Amniotic epithelial cell (primary cell): ENCODE measurements around the gene KIF16B.
"Not testable (repeated sequence)": the region's sequence is repeated elsewhere in the genome, so short reads cannot be mapped to it uniquely, and the experiment has no call there.

Experiments used
- DNase-seq: peaks from one replicate; pipeline ENCODE4 v3.0.0-alpha.2; 2010; ENCODE audit warnings: low read depth

Gene KIF16B

GRCh38 chr20:16257813-16258430, 315.3 kb downstream of the KIF16B start:
- no peak for DNase-seq

GRCh38 chr20:16257021-16257420, 316.2 kb downstream of the KIF16B start:
- no peak for DNase-seq

- no peak for DNase-seq
These were observed 326.4 kb downstream of the KIF16B start for GRCh38 chr20:16246870-16247269.

GRCh38 chr20:16246291-16246690, 327.0 kb downstream of the KIF16B start:
- no peak for DNase-seq

GRCh38 chr20:16245879-16246278, 327.4 kb downstream of the KIF16B start:
- no peak for DNase-seq

GRCh38 chr20:16244892-16245291, 328.4 kb downstream of the KIF16B start:
- DNase-seq, result no peak

DNA sequence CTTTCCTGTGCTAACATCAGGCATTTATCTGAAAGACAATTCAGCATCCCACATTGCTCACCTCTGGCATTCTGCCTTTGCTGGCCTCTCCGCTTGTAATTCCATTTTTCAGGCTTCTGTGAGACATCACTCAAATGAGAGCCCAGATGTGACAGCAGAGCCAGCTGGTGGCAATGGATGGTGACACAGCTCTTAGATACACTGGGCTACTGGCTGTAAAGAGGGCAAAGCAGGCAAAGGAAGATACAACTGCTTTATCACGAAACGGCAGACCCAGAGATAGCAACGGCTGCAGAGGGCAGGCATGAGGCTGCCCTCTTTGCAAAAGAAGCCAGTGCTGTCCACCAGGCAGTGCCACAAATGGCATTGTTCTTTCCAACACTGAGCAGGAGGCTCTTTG, 329.8 kb downstream of the KIF16B start:
- DNase-seq, result no peak

DNA sequence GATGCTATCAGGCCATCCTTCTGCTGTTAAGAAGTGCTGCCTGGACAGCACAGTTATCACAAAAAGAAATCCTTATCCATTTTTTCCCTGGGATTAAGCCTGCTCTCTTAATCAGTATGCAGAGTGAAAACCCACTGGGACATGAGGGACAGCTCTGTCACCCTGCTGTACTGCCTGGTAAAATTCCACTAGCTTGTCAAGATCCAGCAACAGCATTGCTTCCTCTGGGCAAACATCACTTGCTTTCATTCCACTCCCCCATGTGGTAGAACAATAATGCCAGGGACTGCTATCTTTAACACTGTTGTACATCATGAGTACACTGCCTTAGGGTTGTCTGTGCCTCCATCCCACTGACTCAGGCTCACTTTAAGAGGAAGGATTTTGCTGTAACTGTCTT, 331.3 kb downstream of the KIF16B start:
- no peak for DNase-seq

- no peak for DNase-seq
These were observed 332.9 kb downstream of the KIF16B start for GRCh38 chr20:16240355-16240754.

DNA sequence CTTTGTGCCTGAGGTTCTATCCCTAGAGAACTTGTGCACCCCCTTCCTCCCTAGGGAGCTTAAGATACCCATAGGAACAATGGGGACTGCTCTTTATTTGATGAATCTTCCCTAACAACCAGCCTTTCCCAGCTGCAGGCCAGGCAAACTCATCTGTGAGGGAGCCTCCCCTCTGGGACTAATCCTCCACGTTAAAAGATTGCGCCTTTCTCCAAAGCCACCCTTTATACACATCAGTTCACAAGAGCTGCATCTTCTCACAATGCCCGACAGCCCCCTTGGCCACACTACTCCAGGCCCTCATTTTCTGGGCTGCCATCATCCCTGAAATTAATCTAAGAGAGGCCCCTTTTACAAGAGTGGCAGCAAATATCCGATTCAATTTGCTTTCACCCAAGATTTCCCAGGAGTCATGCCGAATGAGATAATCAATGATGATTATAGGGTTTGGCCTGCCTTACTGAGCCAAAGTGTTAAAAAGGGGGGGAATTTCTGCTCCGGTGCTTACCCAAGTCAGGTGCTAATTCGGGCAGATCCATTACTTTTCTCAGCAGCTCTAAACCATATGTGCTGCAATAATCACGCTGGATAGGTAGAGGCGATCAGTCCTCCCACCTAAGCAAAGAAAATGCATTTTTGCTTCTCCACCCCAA, 336.5 kb downstream of the KIF16B start:
- no peak for DNase-seq

DNA sequence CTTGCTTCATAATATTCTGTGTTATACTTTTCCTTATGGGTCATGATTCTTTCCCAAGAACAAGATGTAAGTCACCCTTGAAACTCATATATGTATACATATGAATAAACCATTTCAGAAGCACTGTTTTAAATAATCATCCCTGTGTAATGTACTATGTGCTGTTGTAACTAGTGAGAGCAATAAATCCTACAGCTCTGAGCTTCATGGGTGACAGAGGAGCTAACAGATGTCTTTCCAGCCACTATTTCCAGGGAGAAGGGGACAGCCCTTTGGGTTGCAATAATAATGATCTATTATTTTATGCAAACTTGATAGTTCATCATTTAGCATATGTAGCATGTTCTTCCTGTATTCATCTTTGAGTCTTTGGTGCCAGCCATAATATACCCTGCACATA, 342.8 kb downstream of the KIF16B start:
- DNase-seq, result no peak

- no peak for DNase-seq
These were observed 343.4 kb downstream of the KIF16B start for GRCh38 chr20:16229813-16230212.

DNA sequence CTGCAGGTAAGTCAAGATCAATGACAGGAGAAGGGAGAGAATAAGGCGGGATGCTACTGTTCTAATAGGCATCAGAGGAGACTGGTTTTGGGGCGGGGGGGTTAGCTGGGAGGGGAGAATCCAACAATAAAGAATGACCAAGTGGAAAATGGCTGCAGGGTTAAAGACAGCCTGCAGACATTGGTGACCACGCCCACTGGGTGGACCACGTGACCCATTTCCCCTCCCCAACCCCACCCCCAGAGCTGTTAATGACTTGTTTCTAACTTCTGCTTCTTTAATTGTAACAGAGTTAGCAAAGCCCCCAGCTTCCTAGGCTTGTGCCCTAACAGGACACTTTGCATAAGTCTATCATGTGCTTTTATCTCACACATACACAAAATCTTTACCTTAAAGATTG, 344.5 kb downstream of the KIF16B start:
- DNase-seq, result no peak

DNA sequence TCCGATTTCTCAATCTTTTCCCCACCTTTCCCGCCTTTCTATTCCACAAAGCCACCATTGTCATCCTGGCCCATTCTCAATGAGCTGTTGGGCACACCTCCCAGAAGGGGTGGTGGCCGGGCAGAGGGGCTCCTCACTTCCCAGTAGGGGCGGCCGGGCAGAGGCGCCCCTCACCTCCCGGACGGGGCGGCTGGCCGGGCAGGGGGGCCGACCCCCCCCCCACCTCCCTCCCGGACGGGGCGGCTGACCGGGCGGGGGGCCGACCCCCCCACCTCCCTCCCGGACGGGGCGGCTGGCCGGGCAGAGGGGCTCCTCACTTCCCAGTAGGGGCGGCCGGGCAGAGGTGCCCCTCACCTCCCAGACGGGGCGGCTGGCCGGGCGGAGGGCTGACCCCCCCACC, 346.3 kb downstream of the KIF16B start:
- not testable (repeated sequence) for DNase-seq

- DNase-seq, result no peak
These were observed 348.4 kb downstream of the KIF16B start for GRCh38 chr20:16224836-16225235.

- no peak for DNase-seq
These were observed 350.3 kb downstream of the KIF16B start for GRCh38 chr20:16222859-16223411.
